ENCODE measurements around the gene ANKRD63. TPM values are rescaled to one million over a fixed set of nuclear protein-coding genes. Genes with fewer than 3 reads are reported as not detected.

Gene ANKRD63
- total and polyA plus RNA-seq, 7 experiments from 2014 or later = 0.27 TPM; not detected in 5

GRCh38 chr15:40246496-40247280 is 36.2 kb downstream of the ANKRD63 start:
- Histone ChIP-seq H3K27ac (ENCODE audit: low read depth, low read length) (no peak overlapping the region), H3K4me3 (ENCODE audit: low read length) (no peak overlapping the region), H3K9me3 (ENCODE audit: control insufficient read depth in 2 of 3, low read length in 3 of 3) (no peaks in the 10 kb centered on the region), H3K27me3 (ENCODE audit: control insufficient read depth in 2 of 2, insufficient read depth in 2 of 2, low read length in 2 of 2) (no peaks in the 10 kb centered on the region), H3K4me1 (ENCODE audit: control insufficient read depth in 2 of 2, insufficient read depth in 2 of 2, low read length in 2 of 2) (no peaks in the 10 kb centered on the region), H3K36me3 (ENCODE audit: control insufficient read depth in 2 of 3, insufficient read depth in 3 of 3, low read length in 3 of 3) (no peaks in the 10 kb centered on the region)
- DNase-seq (no peak), ATAC-seq (no peak)
- intact Hi-C loops (cut with micrococcal nuclease) = no loop called here
- ChIA-PET POLR2A (no interaction called here), CTCF (interaction anchor here (1.2 kb wide), 1 partner anchor 8 kb away, joined by 4 read pairs; the partner anchor contains the start of gene PAK6)
- H3K27me3 Mint-ChIP-seq = peaks cover 7 to 26% (median 11%) of the 10 kb centered on the region in 5 donors
- peak overlapping the region in 1 of 9 donors; percentile 14 for H3K27ac Mint-ChIP-seq
- H3K9me3 Mint-ChIP-seq = no peaks in the 10 kb centered on the region
- peaks cover 0 to 7% (median 3%) of the 10 kb centered on the region in 7 donors for H3K4me1 Mint-ChIP-seq
- H3K36me3 Mint-ChIP-seq = no peaks in the 10 kb centered on the region
- H3K4me3 Mint-ChIP-seq = no peak overlapping the region

- no peak for DNase-seq
- Histone ChIP-seq H3K4me1 (ENCODE audit: control insufficient read depth in 2 of 2, insufficient read depth in 2 of 2, low read length in 2 of 2) (no peaks in the 10 kb centered on the region), H3K27me3 (ENCODE audit: control insufficient read depth in 2 of 2, insufficient read depth in 2 of 2, low read length in 2 of 2) (no peaks in the 10 kb centered on the region), H3K9me3 (ENCODE audit: control insufficient read depth in 2 of 3, low read length in 3 of 3) (no peaks in the 10 kb centered on the region), H3K4me3 (ENCODE audit: low read length) (no peak overlapping the region), H3K27ac (ENCODE audit: low read depth, low read length) (no peak overlapping the region), H3K36me3 (ENCODE audit: control insufficient read depth in 2 of 3, insufficient read depth in 3 of 3, low read length in 3 of 3) (no peaks in the 10 kb centered on the region)
- Mint-ChIP-seq H3K36me3 (no peaks in the 10 kb centered on the region), H3K27me3 (peaks cover 0 to 18% (median 2%) of the 10 kb centered on the region in 5 donors), H3K4me3 (no peak overlapping the region), H3K27ac (no peak overlapping the region), H3K9me3 (no peaks in the 10 kb centered on the region), H3K4me1 (peaks cover 0 to 5% (median 0%) of the 10 kb centered on the region in 7 donors)
- intact Hi-C loops (cut with micrococcal nuclease) = no loop called here
- ChIA-PET POLR2A (no interaction called here), CTCF (no interaction called here)
- no peak for ATAC-seq
These were observed 37.0 kb downstream of the ANKRD63 start for GRCh38 chr15:40245666-40246450.

GRCh38 chr15:40244961-40245523 is 37.8 kb downstream of the ANKRD63 start:
- CTCF ChIA-PET = no interaction called here

GRCh38 chr15:40243126-40243810 is 39.6 kb downstream of the ANKRD63 start:
- POLR2A ChIA-PET = no interaction called here
- Histone ChIP-seq H3K27me3 (ENCODE audit: control insufficient read depth in 2 of 2, insufficient read depth in 2 of 2, low read length in 2 of 2) (no peaks in the 10 kb centered on the region), H3K4me1 (ENCODE audit: control insufficient read depth in 2 of 2, insufficient read depth in 2 of 2, low read length in 2 of 2) (no peaks in the 10 kb centered on the region), H3K4me3 (ENCODE audit: low read length) (no peak overlapping the region), H3K36me3 (ENCODE audit: control insufficient read depth in 2 of 3, insufficient read depth in 3 of 3, low read length in 3 of 3) (no peaks in the 10 kb centered on the region), H3K9me3 (ENCODE audit: control insufficient read depth in 2 of 3, low read length in 3 of 3) (no peaks in the 10 kb centered on the region), H3K27ac (ENCODE audit: low read depth, low read length) (no peak overlapping the region)
- CTCF ChIA-PET = interaction anchor here (0.7 kb wide), 1 partner anchor 79 kb away, joined by 4 read pairs; no protein-coding TSS in a partner anchor
- Mint-ChIP-seq H3K9me3 (no peaks in the 10 kb centered on the region), H3K27me3 (peaks cover 8 to 15% (median 12%) of the 10 kb centered on the region in 5 donors), H3K36me3 (no peaks in the 10 kb centered on the region), H3K4me3 (no peak overlapping the region), H3K27ac (no peak overlapping the region), H3K4me1 (peaks cover under 1 to 10% (median 6%) of the 10 kb centered on the region in 7 donors)
- ATAC-seq = no peak
- intact Hi-C loops (cut with micrococcal nuclease) = no loop called here
- peak in 1 of 9 donors; percentile 3 for DNase-seq

More at GRCh38 chr15:40244961-40245523, 37.8 kb downstream of the ANKRD63 start:
- Histone ChIP-seq H3K27me3 (ENCODE audit: control insufficient read depth in 2 of 2, insufficient read depth in 2 of 2, low read length in 2 of 2) (no peaks in the 10 kb centered on the region), H3K36me3 (ENCODE audit: control insufficient read depth in 2 of 3, insufficient read depth in 3 of 3, low read length in 3 of 3) (no peaks in the 10 kb centered on the region), H3K4me3 (ENCODE audit: low read length) (no peak overlapping the region), H3K9me3 (ENCODE audit: control insufficient read depth in 2 of 3, low read length in 3 of 3) (no peaks in the 10 kb centered on the region), H3K27ac (ENCODE audit: low read depth, low read length) (no peak overlapping the region), H3K4me1 (ENCODE audit: control insufficient read depth in 2 of 2, insufficient read depth in 2 of 2, low read length in 2 of 2) (no peaks in the 10 kb centered on the region)
- POLR2A ChIA-PET = no interaction called here
- ATAC-seq (no peak), DNase-seq (no peak)
- Mint-ChIP-seq H3K27me3 (peaks cover 0 to 12% (median 0%) of the 10 kb centered on the region in 5 donors), H3K4me3 (no peak overlapping the region), H3K4me1 (peaks cover 0 to 3% (median 0%) of the 10 kb centered on the region in 7 donors), H3K9me3 (no peaks in the 10 kb centered on the region), H3K36me3 (no peaks in the 10 kb centered on the region), H3K27ac (no peak overlapping the region)
- intact Hi-C loops (cut with micrococcal nuclease) = no loop called here

GRCh38 chr15:40242601-40243000 is 40.3 kb downstream of the ANKRD63 start:
- H3K27me3 ChIP-seq (ENCODE audit: control insufficient read depth in 2 of 2, insufficient read depth in 2 of 2, low read length in 2 of 2) = no peaks in the 10 kb centered on the region
- no peaks in the 10 kb centered on the region for H3K9me3 ChIP-seq (ENCODE audit: control insufficient read depth in 2 of 3, low read length in 3 of 3)
- H3K27ac ChIP-seq (ENCODE audit: low read depth, low read length) = no peak overlapping the region
- ChIA-PET POLR2A (no interaction called here), CTCF (no interaction called here)
- peaks cover 4 to 11% (median 10%) of the 10 kb centered on the region in 7 donors for H3K4me1 Mint-ChIP-seq
- no peaks in the 10 kb centered on the region for H3K4me1 ChIP-seq (ENCODE audit: control insufficient read depth in 2 of 2, insufficient read depth in 2 of 2, low read length in 2 of 2)
- H3K9me3 Mint-ChIP-seq = no peaks in the 10 kb centered on the region
- H3K4me3 Mint-ChIP-seq = no peak overlapping the region
- no peaks in the 10 kb centered on the region for H3K36me3 Mint-ChIP-seq
- H3K36me3 ChIP-seq (ENCODE audit: control insufficient read depth in 2 of 3, insufficient read depth in 3 of 3, low read length in 3 of 3) = no peaks in the 10 kb centered on the region
- no peak for ATAC-seq
- H3K27me3 Mint-ChIP-seq = peaks cover 15 to 21% (median 18%) of the 10 kb centered on the region in 5 donors
- DNase-seq = no peak
- intact Hi-C loops (cut with micrococcal nuclease) = no loop called here
- no peak overlapping the region for H3K4me3 ChIP-seq (ENCODE audit: low read length)
- no peak overlapping the region for H3K27ac Mint-ChIP-seq

- Mint-ChIP-seq H3K27ac (no peak overlapping the region), H3K4me1 (peaks cover 4 to 11% (median 10%) of the 10 kb centered on the region in 7 donors), H3K9me3 (no peaks in the 10 kb centered on the region), H3K4me3 (no peak overlapping the region), H3K27me3 (peaks cover 16 to 23% (median 19%) of the 10 kb centered on the region in 5 donors), H3K36me3 (no peaks in the 10 kb centered on the region)
- no peaks in the 10 kb centered on the region for H3K4me1 ChIP-seq (ENCODE audit: control insufficient read depth in 2 of 2, insufficient read depth in 2 of 2, low read length in 2 of 2)
- no peak for DNase-seq
- no peak overlapping the region for H3K27ac ChIP-seq (ENCODE audit: low read depth, low read length)
- intact Hi-C loops (cut with micrococcal nuclease) = no loop called here
- no peaks in the 10 kb centered on the region for H3K36me3 ChIP-seq (ENCODE audit: control insufficient read depth in 2 of 3, insufficient read depth in 3 of 3, low read length in 3 of 3)
- no peaks in the 10 kb centered on the region for H3K27me3 ChIP-seq (ENCODE audit: control insufficient read depth in 2 of 2, insufficient read depth in 2 of 2, low read length in 2 of 2)
- no peaks in the 10 kb centered on the region for H3K9me3 ChIP-seq (ENCODE audit: control insufficient read depth in 2 of 3, low read length in 3 of 3)
- ChIA-PET POLR2A (no interaction called here), CTCF (no interaction called here)
- H3K4me3 ChIP-seq (ENCODE audit: low read length) = no peak overlapping the region
- ATAC-seq = no peak
These were observed 40.7 kb downstream of the ANKRD63 start for GRCh38 chr15:40242213-40242599.
